HepG2 (cell line): ENCODE results near the gene OR2F2. TPM values are rescaled to one million over a fixed set of nuclear protein-coding genes. Genes with fewer than 3 reads are reported as not detected.
A peak's percentile ranks its signal among the peaks of the same experiment; 100 is the strongest.

ENCODE experiments used
- FOXK1 ChIP-seq: sonication (generic); formaldehyde crosslinking; IDR thresholded peaks from 2 replicates; pipeline ENCODE4 v1.4.0; 2020; ENCODE audit warnings: low read depth, missing genetic modification reagents, borderline replicate concordance
- HOXA7 ChIP-seq: sonication (generic); formaldehyde crosslinking; IDR thresholded peaks from 2 replicates; pipeline ENCODE4 v1.8.1; 2022; ENCODE audit warnings: mild to moderate bottlenecking, missing genetic modification reagents, moderate library complexity
- KDM2A ChIP-seq: sonication (generic); formaldehyde crosslinking; IDR thresholded peaks from 2 replicates; pipeline ENCODE4 v1.4.0; 2020; ENCODE audit warnings: low read depth, missing genetic modification reagents, borderline replicate concordance
- MAFF ChIP-seq: IDR thresholded peaks from 2 replicates; pipeline ENCODE4 v1.6.1; 2011; ENCODE audit warnings: low read depth, low read length, improper control_type of control experiment
- MED8 ChIP-seq: sonication (generic); formaldehyde crosslinking; IDR thresholded peaks from 2 replicates; pipeline ENCODE4 v1.8.1; 2023; ENCODE audit warnings: mild to moderate bottlenecking, missing genetic modification reagents; ENCODE audit not compliant: insufficient replicate concordance
- NFE2L2 ChIP-seq: fragments of 150-350 bp; IDR thresholded peaks from 2 replicates; pipeline ENCODE4 v1.6.1; 2014; ENCODE audit warnings: low read length
- PRDM10 ChIP-seq: sonication (generic); formaldehyde crosslinking; IDR thresholded peaks from 2 replicates; pipeline ENCODE4 v1.4.0; 2020; ENCODE audit warnings: low read depth, missing genetic modification reagents
- RFXANK ChIP-seq: IDR thresholded peaks from 2 replicates; pipeline ENCODE4 v1.6.1; 2016
- SRSF4 ChIP-seq: fragments of 200-400 bp; formaldehyde crosslinking; IDR thresholded peaks from one replicate; pipeline ENCODE4 v1.6.1; 2018; ENCODE audit warnings: mild to moderate bottlenecking, low read depth, low read length, moderate library complexity; ENCODE audit not compliant: poor library complexity, severe bottlenecking
- ZFP41 ChIP-seq: sonication (generic); formaldehyde crosslinking; IDR thresholded peaks from 2 replicates; pipeline ENCODE4 v1.4.0; 2020; ENCODE audit warnings: mild to moderate bottlenecking, missing genetic modification reagents, borderline replicate concordance
- ZFYVE20 ChIP-seq: sonication (generic); formaldehyde crosslinking; IDR thresholded peaks from 2 replicates; pipeline ENCODE4 v1.8.0; 2023; ENCODE audit warnings: low read depth, mild to moderate bottlenecking, moderate library complexity, missing genetic modification reagents, borderline replicate concordance
- ZNF160 ChIP-seq: sonication (generic); formaldehyde crosslinking; IDR thresholded peaks from 2 replicates; pipeline ENCODE4 v1.8.0; 2022; ENCODE audit warnings: mild to moderate bottlenecking, inconsistent platforms, missing genetic modification reagents
- ZNF276 ChIP-seq: sonication (generic); formaldehyde crosslinking; IDR thresholded peaks from 2 replicates; pipeline ENCODE4 v1.4.0; 2020; ENCODE audit warnings: mild to moderate bottlenecking, low read depth, missing genetic modification reagents
- ZNF337 ChIP-seq: sonication (generic); formaldehyde crosslinking; IDR thresholded peaks from 2 replicates; pipeline ENCODE4 v1.5.1; 2020; ENCODE audit warnings: missing genetic modification reagents, low read depth, mild to moderate bottlenecking, borderline replicate concordance
- ZNF430 ChIP-seq: sonication (generic); formaldehyde crosslinking; IDR thresholded peaks from 2 replicates; pipeline ENCODE4 v1.9.0; 2021; ENCODE audit warnings: mild to moderate bottlenecking, missing genetic modification reagents
- ZNF607 ChIP-seq: sonication (generic); formaldehyde crosslinking; IDR thresholded peaks from 2 replicates; pipeline ENCODE4 v1.5.1; 2020; ENCODE audit warnings: missing genetic modification reagents, mild to moderate bottlenecking, borderline replicate concordance
- ZNF619 ChIP-seq: sonication (generic); formaldehyde crosslinking; IDR thresholded peaks from 2 replicates; pipeline ENCODE4 v1.4.0; 2020; ENCODE audit warnings: mild to moderate bottlenecking, missing genetic modification reagents
- ZNF670 ChIP-seq: sonication (generic); formaldehyde crosslinking; IDR thresholded peaks from 2 replicates; pipeline ENCODE4 v1.8.0; 2022; ENCODE audit warnings: mild to moderate bottlenecking, missing genetic modification reagents, borderline replicate concordance
- ZNF766 ChIP-seq: sonication (generic); formaldehyde crosslinking; IDR thresholded peaks from 2 replicates; pipeline ENCODE4 v1.5.0; 2020; ENCODE audit warnings: missing genetic modification reagents, borderline replicate concordance
- ZNF782 ChIP-seq: sonication (generic); formaldehyde crosslinking; IDR thresholded peaks from 2 replicates; pipeline ENCODE4 v1.4.0; 2020; ENCODE audit warnings: missing genetic modification reagents, mild to moderate bottlenecking, borderline replicate concordance
- ZSCAN29 ChIP-seq: sonication (generic); formaldehyde crosslinking; conservative IDR thresholded peaks from 2 replicates; pipeline ENCODE4 v1.4.0; 2020; ENCODE audit warnings: mild to moderate bottlenecking, missing genetic modification reagents
- polyA plus RNA-seq, 8 experiments: library from polyadenylated mRNA; depleted of rRNA in 3 of 8; stranded (reverse) in 7 of 8; unstranded in 1 of 8; fragments of >200 nt; fragmentation: Illumina TruSeq in 4 of 8; extraction: Trizol in 4 of 8; gene quantifications; 2 replicates each; pipeline versions ENCODE4 v1.2.1 to v1.2.3, GENCODE V29; 2011 to 2016; ENCODE audit warnings: low read depth in 4 of 8, missing spikeins in 1 of 8, mixed read lengths in 1 of 8; ENCODE audit not compliant: insufficient read depth in 1 of 8
- total RNA-seq, 5 experiments: library from RNA; depleted of rRNA; stranded (reverse); fragments of >200 nt; fragmentation: Illumina TruSeq; extraction: Trizol; gene quantifications; 2 replicates each; pipeline ENCODE4 v1.2.3, GENCODE V29; 2016; ENCODE audit warnings: low read depth in 1 of 5
- TF ChIP-seq, protein P1 (sequence below): sonication (generic); formaldehyde crosslinking; IDR thresholded peaks from 2 replicates; pipeline ENCODE4 v1.4.0; 2020; ENCODE audit warnings: low read depth, mild to moderate bottlenecking, missing genetic modification reagents
- TF ChIP-seq, protein P2 (sequence below): sonication (generic); formaldehyde crosslinking; IDR thresholded peaks from 2 replicates; pipeline ENCODE4 v1.8.0; 2022; ENCODE audit warnings: missing genetic modification reagents, mild to moderate bottlenecking, inconsistent platforms, borderline replicate concordance

Gene OR2F2
- total and polyA plus RNA-seq, 2 of the 13 experiments (the other 11 are each of a cell fraction or from before 2014, with no cell fraction given): 0.13 TPM; not detected in 1

DNA sequence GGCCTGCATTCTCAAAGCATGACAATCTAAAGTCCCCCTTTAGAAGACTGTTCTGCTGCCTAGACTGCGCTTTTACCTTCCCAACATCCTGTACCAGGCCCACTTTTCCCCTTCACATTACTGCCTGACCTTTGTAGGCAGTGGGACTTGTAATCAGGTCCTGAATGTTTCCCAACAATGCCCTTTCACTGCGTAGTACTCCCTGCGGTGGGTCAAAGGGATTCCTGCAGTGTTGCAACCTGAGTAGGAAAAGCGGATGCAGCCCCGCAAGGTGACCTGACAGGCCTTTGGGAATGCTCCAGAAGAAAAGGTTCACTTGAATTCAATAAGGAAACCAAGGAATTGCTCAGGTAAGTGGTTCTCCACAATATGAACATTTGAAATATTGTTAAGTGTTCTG is 28.1 kb upstream of the OR2F2 start (continued):
- TF ChIP-seq KDM2A (CRISPR knock-in tag) (peak; percentile 68), ZNF619 (CRISPR knock-in tag) (no peak), ZSCAN29 (CRISPR knock-in tag) (peak; percentile 94; the same call in 1 of the 2 replicates), ZNF607 (CRISPR knock-in tag) (no peak), FOXK1 (CRISPR knock-in tag) (peak; percentile 82; the same call in 1 of the 2 replicates), ZFP41 (CRISPR knock-in tag) (no peak), ZNF670 (CRISPR knock-in tag) (peak; percentile 83), ZNF766 (CRISPR knock-in tag) (no peak), ZNF337 (no peak; the same call in 1 of the 2 replicates), ZNF430 (0 out of 2 replicates have a peak, but pooled peaks have one; percentile 49), ZNF160 (CRISPR knock-in tag) (no peak; the same call in 1 of the 2 replicates), HOXA7 (no peak), RFXANK (CRISPR knock-in tag) (no peak), MAFF (no peak), ZNF276 (CRISPR knock-in tag) (no peak), ZFYVE20 (CRISPR knock-in tag) (no peak), SRSF4 (no peak), MED8 (CRISPR knock-in tag) (peak; percentile 69), NFE2L2 (no peak), ZNF782 (CRISPR knock-in tag) (no peak), PRDM10 (CRISPR knock-in tag) (peak; percentile 69; the same call in 1 of the 2 replicates)
- TF ChIP-seq, protein P1, sequence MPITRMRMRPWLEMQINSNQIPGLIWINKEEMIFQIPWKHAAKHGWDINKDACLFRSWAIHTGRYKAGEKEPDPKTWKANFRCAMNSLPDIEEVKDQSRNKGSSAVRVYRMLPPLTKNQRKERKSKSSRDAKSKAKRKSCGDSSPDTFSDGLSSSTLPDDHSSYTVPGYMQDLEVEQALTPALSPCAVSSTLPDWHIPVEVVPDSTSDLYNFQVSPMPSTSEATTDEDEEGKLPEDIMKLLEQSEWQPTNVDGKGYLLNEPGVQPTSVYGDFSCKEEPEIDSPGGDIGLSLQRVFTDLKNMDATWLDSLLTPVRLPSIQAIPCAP (CRISPR knock-in tag): no peak
- TF ChIP-seq, protein P2, sequence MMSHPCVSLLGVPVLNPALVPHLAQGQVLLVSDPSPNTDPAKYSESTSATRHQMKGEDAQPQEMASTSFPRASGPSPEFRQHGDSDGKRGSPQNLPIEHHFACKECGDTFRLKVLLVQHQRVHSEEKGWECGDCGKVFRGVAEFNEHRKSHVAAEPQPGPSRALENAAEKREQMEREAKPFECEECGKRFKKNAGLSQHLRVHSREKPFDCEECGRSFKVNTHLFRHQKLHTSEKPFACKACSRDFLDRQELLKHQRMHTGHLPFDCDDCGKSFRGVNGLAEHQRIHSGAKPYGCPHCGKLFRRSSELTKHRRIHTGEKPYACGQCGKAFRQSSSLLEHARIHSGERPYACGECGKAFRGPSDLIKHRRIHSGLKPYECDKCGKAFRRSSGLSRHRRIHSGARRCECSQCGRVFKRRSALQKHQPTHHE (CRISPR knock-in tag): no peak
